Testis (tissue), 3 donors: Measurements from ENCODE around the gene VANGL2. TPM values are rescaled to one million over a fixed set of nuclear protein-coding genes. Genes with fewer than 3 reads are reported as not detected.

Experiments
- DNase-seq: peaks from one replicate; pipeline ENCODE4 v3.0.0-alpha.2; 2019
- H3K27ac ChIP-seq, 2 donors: fragments of 200-600 bp; sonication (generic); one replicate each; pipeline ENCODE4 v1.5.1; 2019
- H3K27me3 ChIP-seq: fragments of 200-600 bp; sonication (generic); one replicate; pipeline ENCODE4 v1.5.1; 2019
- H3K36me3 ChIP-seq: fragments of 200-600 bp; sonication (generic); one replicate; pipeline ENCODE4 v1.5.1; 2017; ENCODE audit warnings: low read depth; ENCODE audit errors: missing control alignments
- H3K4me1 ChIP-seq: fragments of 200-600 bp; sonication (generic); one replicate; pipeline ENCODE4 v1.5.1; 2019
- H3K4me3 ChIP-seq, 2 donors: fragments of 200-600 bp; sonication (generic); one replicate each; pipeline ENCODE4 v1.5.1; 2017 to 2019
- H3K9me3 ChIP-seq: fragments of 200-600 bp; sonication (generic); one replicate; pipeline ENCODE4 v1.5.1; 2017
- CTCF ChIP-seq, 3 experiments: fragments of 450-650 bp in 2 of 3; fragments of 200-600 bp in 1 of 3; sonication (generic) in 1 of 3; IDR thresholded peaks; one replicate each; pipeline ENCODE4 v1.5.1; 2016 to 2019; ENCODE audit warnings: antibody characterized with exemption in 3 of 3, mild to moderate bottlenecking in 2 of 3, moderate library complexity in 1 of 3
- POLR2A ChIP-seq: fragments of 450-650 bp; IDR thresholded peaks from one replicate; pipeline ENCODE4 v1.6.1; 2017; ENCODE audit warnings: antibody characterized with exemption, mild to moderate bottlenecking, moderate library complexity
- WGBS, 2 donors: methylation state at CpG; one replicate each; pipeline ENCODE4 v1.1.5; 2018; 5-methylcytosine and 5-hydroxymethylcytosine counted together
- intact Hi-C: fragments of 100-400 bp; cut with DNase I; formaldehyde crosslinking; loops from one replicate; pipeline ENCODE4 v1.15.1; 2023; ENCODE audit warnings: low total_unique reads
- polyA plus RNA-seq: library from polyadenylated mRNA; stranded (reverse); fragments of 350-450 nt; fragmentation: Illumina TruSeq; extraction: RNeasy Lipid Tissue Mini Kit (QIAGEN cat#74804); gene quantifications from one replicate; pipeline ENCODE4 v1.2.3, GENCODE V29; 2014; ENCODE audit warnings: low read depth, low replicate concordance; ENCODE audit not compliant: insufficient read depth
- total RNA-seq, 2 donors: library from RNA; depleted of rRNA; stranded (reverse); fragments of >200 nt; gene quantifications; one replicate each; pipeline ENCODE4 v1.2.3, GENCODE V29; 2016

Gene VANGL2
- total and polyA plus RNA-seq, 3 donors from 2014 or later: 3.6 to 5.9 (median 3.8) TPM

DNA sequence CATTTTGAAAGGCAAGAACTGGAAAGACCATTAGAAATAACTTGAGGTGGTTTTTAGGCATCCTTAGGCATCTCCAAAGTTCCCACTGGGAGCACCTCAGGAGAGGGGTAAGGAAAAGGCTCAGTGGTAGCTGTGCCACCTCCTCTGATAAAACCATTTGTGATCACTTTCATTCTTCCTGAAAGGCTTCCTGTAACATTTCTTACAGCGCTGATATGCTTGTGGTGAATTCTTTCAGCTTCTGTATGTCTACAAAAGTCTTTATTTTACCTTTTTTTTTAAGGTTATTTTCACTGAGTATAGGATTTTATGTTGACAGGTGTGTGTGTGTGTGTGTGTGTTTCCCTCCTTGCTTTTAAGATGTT lies 54.8 kb downstream of the VANGL2 start:
- WGBS, 2 donors: 92 to 100% methylated on average over 1 of the region's 1 CpG

GRCh38 chr1:160459056-160459455 lies 58.7 kb downstream of the VANGL2 start:
- Histone ChIP-seq H3K36me3 (no peaks in the 10 kb centered on the region), H3K27ac (no peak overlapping the region), H3K27me3 (no peaks in the 10 kb centered on the region), H3K9me3 (no peaks in the 10 kb centered on the region), H3K4me1 (no peaks in the 10 kb centered on the region), H3K4me3 (no peak overlapping the region)
- intact Hi-C loops: no loop called here
- DNase-seq: no peak
- 68 to 76% methylated on average over 2 of the region's 2 CpGs for WGBS, 2 donors
- no peak for TF ChIP-seq POLR2A
- no peak for TF ChIP-seq CTCF (IDR thresholded peaks at IDR 0.05)

More for the DNA sequence above, 54.8 kb downstream of the VANGL2 start:
- H3K27ac ChIP-seq: no peak overlapping the region
- TF ChIP-seq POLR2A (no peak), CTCF (IDR thresholded peaks at IDR 0.05) (no peak)
- DNase-seq: no peak
- no peaks in the 10 kb centered on the region for H3K27me3 ChIP-seq
- no peaks in the 10 kb centered on the region for H3K36me3 ChIP-seq
- intact Hi-C loops: no loop called here
- no peaks in the 10 kb centered on the region for H3K4me1 ChIP-seq
- H3K9me3 ChIP-seq: no peaks in the 10 kb centered on the region
- H3K4me3 ChIP-seq: no peak overlapping the region

GRCh38 chr1:160459687-160460086 lies 59.3 kb downstream of the VANGL2 start:
- no peak for DNase-seq
- 83 to 88% methylated on average over 2 of the region's 2 CpGs for WGBS, 2 donors

GRCh38 chr1:160460214-160460642 lies 59.9 kb downstream of the VANGL2 start:
- TF ChIP-seq CTCF (IDR thresholded peaks at IDR 0.05) (no peak), POLR2A (no peak)
- no peak for DNase-seq
- H3K36me3 ChIP-seq: no peaks in the 10 kb centered on the region
- intact Hi-C loops: no loop called here
- H3K27me3 ChIP-seq: no peaks in the 10 kb centered on the region
- 72 to 76% methylated on average over 5 of the region's 5 CpGs for WGBS, 2 donors
- H3K9me3 ChIP-seq: no peaks in the 10 kb centered on the region
- no peak overlapping the region for H3K4me3 ChIP-seq
- H3K27ac ChIP-seq: no peak overlapping the region
- H3K4me1 ChIP-seq: no peaks in the 10 kb centered on the region

More at GRCh38 chr1:160459687-160460086, 59.3 kb downstream of the VANGL2 start:
- Histone ChIP-seq H3K36me3 (no peaks in the 10 kb centered on the region), H3K27me3 (no peaks in the 10 kb centered on the region), H3K4me1 (no peaks in the 10 kb centered on the region), H3K27ac (no peak overlapping the region), H3K4me3 (no peak overlapping the region), H3K9me3 (no peaks in the 10 kb centered on the region)
- no peak for TF ChIP-seq CTCF (IDR thresholded peaks at IDR 0.05)
- no peak for TF ChIP-seq POLR2A
- intact Hi-C loops: no loop called here

GRCh38 chr1:160460683-160461287 lies 60.4 kb downstream of the VANGL2 start:
- Histone ChIP-seq H3K27me3 (no peaks in the 10 kb centered on the region), H3K27ac (no peak overlapping the region), H3K4me3 (no peak overlapping the region), H3K36me3 (no peaks in the 10 kb centered on the region), H3K4me1 (no peaks in the 10 kb centered on the region), H3K9me3 (no peaks in the 10 kb centered on the region)
- no peak for TF ChIP-seq CTCF (IDR thresholded peaks at IDR 0.05)
- no peak for TF ChIP-seq POLR2A
- 66 to 67% methylated on average over 4 of the region's 4 CpGs for WGBS, 2 donors
- intact Hi-C loops: no loop called here
- DNase-seq: no peak
